NK-92 treated with Interleukin-12 subunit alpha and Interleukin-12 subunit beta, amount 100 ng/mL, for 24 hours (cell line): Measurements from ENCODE around the gene MCCC1.
"Not testable (repeated sequence)": the region's sequence is repeated elsewhere in the genome, so short reads cannot be mapped to it uniquely, and the experiment has no call there.

ENCODE experiments used
- DNase-seq: peaks from one replicate; lab custom pipeline; 2025; lab: John Stamatoyannopoulos, UW

MCCC1 gene

GRCh38 chr3:183103950-183104349, 4.7 kb upstream of the MCCC1 start:
- not testable (repeated sequence) for DNase-seq

DNA sequence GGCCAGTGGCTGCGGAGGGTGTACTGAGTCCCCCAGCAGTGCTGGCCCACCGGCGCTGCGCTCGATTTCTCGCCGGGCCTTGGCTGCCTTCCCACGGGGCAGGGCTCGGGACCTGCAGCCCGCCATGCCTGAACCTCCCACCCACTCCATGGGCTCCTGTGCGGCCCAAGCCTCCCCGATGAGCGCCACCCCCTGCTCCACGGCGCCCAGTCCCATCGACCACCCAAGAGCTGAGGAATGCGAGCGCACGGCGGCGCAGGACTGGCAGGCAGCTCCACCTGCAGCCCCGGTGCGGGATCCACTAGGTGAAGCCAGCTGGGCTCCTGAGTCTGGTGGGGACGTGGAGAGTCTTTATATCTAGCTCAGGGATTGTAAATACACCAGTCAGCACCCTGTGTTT, 1.7 kb upstream of the MCCC1 start:
- not testable (repeated sequence) for DNase-seq

- no peak for DNase-seq
These were observed 1.1 kb upstream of the MCCC1 start for GRCh38 chr3:183100376-183100775.

DNA sequence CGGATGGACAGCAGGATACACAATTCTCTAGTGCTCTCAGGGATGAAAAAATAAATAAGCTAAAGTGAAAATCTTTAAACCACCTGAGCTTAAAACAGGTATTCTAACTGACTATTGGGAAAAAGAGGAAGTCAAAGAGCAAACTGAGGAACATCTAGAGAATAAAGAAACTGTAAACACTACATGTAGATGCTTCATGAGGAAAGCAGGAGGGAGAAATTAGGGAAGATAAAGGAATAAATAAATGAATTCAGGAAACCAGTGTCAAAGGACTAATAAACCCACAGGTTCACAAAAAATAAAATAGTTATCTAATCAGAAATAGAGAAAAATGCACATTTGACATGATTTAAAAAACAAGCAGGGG, 525 bp upstream of the MCCC1 start:
- DNase-seq = no peak

DNA sequence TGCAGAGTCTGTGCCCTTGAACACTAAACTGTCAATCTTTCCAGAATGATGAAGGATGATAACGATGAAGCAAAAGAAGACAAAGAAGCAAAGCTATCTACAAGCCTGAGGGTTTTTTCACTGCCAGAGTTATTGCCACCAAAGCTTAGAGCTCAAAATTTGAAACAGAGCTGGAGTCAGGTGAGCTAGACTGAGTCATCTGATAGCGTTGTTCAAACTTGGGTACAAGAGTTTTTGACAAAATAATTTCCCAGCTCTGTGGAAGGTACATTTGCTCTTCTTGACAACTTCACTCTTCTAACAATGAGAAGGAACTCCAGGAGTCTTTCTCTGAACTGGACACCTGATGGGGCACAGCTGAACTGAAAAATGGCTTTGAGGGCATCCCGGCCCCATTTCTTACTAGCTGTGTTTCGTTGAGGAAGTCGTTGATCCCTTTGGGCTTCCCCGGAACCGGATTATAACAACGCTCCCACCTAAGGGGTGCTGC, 715 bp downstream of the MCCC1 start:
- peak; percentile 24 for DNase-seq

- DNase-seq = no peak
These were observed 4.6 kb downstream of the MCCC1 start for GRCh38 chr3:183094711-183095110.

DNA sequence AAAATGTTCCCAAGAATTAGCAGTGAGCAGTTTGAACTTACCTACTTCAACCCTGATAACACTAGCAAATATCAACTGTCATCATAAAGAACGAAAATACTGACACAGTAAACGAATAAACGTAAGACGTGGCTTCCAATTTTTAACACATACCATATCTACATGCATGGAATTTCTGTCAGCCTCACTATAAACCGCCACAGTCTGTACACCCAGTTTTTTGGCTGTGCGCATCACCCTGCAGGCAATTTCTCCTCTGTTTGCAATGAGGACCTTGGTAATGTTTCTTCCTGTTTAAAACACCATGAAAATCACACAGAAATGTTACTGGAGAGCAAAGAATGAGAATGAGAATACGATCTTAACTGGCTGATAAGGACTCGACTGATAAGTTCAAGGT, 7.0 kb downstream of the MCCC1 start:
- DNase-seq = no peak

DNA sequence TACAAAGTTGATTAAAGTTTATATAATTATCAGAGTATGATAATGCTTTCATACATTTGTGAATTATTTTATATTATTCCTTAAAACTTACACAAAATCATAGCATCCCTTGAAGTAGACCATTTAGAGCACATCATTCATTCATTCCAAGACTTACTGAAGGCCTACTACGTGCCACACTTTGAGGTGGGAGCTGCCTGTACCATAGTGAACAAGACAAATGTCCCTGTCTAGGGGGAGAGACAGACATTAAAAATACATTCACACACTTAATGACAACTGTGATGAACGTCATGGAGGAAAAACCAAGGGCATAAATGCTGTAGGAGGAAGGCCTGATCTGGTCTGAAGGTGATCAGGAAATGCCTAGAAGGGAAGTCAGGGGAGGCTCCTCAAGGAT, 12.1 kb downstream of the MCCC1 start:
- no peak for DNase-seq

GRCh38 chr3:183085634-183086390, 13.5 kb downstream of the MCCC1 start:
- no peak for DNase-seq

GRCh38 chr3:183082355-183082915, 16.9 kb downstream of the MCCC1 start:
- no peak for DNase-seq

GRCh38 chr3:183081459-183082183, 17.7 kb downstream of the MCCC1 start:
- no peak for DNase-seq

GRCh38 chr3:183080628-183081027, 18.7 kb downstream of the MCCC1 start:
- no peak for DNase-seq

DNA sequence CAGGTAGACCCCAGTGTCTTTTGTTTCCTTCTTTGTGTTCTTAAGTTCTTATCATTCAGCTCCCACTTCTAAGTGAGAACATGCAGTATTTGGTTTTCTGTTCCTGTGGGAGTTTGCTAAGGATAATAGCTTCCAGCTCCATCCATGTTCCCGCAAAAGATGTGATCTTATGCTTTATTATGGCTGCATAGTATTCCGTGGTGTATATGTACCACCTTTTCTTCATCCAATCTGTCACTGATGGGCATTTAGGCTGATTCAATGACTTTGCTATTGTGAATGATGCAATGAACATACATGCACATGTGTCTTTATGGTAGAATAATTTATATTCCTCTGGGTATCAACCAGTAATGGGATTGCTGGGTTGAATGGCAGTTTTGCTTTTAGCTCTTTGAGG, 24.4 kb downstream of the MCCC1 start:
- no peak for DNase-seq

GRCh38 chr3:183074261-183074660, 25.0 kb downstream of the MCCC1 start:
- no peak for DNase-seq

- no peak for DNase-seq
These were observed 25.5 kb downstream of the MCCC1 start for GRCh38 chr3:183073839-183074238.

- no peak for DNase-seq
These were observed 28.4 kb downstream of the MCCC1 start for GRCh38 chr3:183070892-183071291.

DNA sequence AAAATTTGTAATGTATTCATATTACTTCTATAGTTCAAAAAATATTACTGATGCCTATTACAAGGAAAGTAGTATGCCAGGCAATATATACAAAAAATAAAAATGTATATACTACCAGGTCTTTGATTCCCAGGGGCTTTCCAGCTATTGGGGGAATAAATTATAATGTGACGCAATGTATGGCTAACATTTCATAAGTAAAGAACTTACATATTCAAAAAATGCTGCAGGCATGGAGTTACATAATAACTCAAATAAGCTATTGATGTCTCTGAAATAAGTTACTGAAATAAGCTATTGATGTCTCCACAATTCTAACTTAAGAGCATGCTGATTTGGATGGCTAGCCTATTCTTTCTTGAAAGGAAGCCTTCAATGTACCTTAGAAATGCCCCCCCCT, 30.2 kb downstream of the MCCC1 start:
- DNase-seq = no peak

DNA sequence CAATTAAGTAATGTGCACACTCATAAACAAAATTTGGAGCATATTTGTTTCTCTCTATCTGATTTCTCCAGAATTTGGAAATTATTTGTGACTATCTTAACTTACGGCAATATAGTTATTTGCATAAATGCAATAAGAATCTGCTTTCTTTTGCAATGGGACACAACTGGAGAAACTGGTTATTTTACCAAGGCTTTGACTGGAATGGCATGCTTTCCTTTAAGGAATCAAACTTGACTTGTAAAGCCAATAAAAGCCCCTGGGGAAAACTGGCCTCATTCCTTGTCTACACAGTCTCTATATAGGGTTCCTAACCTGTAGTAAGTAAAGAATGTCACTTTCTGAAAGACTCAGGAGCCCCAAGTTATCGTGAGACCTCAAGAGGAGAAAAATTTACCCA, 32.4 kb downstream of the MCCC1 start:
- not testable (repeated sequence) for DNase-seq

- DNase-seq = no peak
These were observed 34.8 kb downstream of the MCCC1 start for GRCh38 chr3:183064475-183064874.

- no peak for DNase-seq
These were observed 37.7 kb downstream of the MCCC1 start for GRCh38 chr3:183061391-183062172.

DNA sequence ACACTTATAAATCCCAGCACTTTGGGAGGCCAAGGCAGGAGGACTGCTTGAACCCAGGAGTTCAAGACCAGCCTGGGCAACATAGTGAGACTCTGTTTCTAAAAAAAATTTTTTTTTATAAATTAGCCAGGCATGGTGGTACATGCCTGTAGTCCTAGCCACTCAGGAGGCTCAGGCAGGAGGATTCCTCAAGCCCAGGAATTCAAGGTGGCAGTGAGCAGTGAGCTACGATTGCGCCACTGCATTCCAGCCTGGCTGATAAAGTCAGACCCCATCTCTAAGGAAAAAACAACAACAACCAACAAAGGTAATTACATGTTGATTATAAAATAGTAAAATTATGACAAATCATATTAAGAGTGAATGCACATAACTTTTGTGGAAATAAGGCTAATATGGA, 40.9 kb downstream of the MCCC1 start:
- DNase-seq = no peak

GRCh38 chr3:183050706-183051105, 48.6 kb downstream of the MCCC1 start:
- no peak for DNase-seq
